ENCODE results near the gene EPHB2.

Gene EPHB2

DNA sequence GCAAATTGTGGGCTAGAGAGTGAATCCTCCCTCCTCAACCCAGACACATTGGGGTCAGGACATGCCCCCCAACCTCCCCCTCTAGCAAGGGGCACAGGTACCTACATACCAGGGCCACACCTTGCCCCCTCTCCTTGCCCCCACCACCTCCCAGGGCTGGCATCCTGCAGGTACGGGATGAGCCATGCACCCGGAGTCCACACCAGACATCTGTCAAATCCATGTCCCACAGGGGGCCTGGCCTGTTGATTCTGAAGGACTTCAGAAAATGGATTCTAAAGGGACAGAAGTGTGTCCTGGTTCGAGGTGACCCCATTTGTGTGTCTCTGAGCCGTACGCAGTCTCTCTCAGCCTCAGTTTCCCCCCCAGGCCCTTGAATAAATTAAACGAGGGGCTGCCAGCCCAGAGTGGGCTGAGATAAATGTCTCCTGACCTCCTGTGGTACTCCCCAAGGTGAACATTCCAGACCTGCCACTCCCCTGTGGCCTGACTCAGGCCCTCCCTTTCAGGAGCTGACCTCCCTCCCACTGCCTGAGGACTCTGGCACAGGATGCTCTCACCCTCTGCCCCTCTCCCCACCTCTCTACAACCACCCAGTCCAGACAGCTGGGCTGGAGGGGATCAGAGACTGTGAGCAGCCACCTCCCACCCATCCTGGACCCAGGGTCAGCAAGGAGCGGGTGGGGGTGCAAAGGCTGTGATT, 94.5 kb downstream of the EPHB2 start:
- DNase-seq: no peak

DNA sequence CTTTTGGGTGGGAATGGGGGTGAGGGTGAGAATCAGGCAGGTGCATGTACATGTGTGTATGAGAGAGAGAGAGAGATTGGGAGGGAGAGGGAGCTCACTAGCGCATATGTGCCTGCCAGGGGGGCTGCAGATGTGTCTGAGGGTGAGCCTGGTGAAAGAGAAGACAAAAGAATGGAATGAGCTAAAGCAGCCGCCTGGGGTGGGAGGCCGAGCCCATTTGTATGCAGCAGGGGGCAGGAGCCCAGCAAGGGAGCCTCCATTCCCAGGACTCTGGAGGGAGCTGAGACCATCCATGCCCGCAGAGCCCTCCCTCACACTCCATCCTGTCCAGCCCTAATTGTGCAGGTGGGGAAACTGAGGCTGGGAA, 95.0 kb downstream of the EPHB2 start:
- peak in 1 of 2 experiments; percentile 39 for DNase-seq

DNA sequence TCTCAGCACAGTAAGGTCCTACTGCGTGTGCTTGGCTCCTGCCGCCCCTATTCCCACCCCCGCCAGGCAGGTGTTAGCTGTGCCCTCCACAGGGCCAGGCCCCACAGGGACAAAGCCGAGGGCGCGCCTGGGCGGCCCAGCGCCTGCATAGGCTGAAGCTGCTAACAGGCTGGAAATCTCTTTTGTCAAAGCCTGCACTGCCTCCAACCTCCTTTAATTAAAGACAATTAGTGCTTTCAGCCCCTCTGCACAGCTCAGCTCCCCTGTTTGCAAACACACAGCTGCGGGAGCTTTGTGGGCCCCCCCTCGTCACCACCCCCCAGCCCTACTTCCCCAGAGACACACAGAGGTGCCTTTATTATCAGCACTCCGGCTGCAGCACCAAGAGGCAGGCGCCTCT, 95.9 kb downstream of the EPHB2 start:
- DNase-seq: peak; percentile 86 to 95

DNA sequence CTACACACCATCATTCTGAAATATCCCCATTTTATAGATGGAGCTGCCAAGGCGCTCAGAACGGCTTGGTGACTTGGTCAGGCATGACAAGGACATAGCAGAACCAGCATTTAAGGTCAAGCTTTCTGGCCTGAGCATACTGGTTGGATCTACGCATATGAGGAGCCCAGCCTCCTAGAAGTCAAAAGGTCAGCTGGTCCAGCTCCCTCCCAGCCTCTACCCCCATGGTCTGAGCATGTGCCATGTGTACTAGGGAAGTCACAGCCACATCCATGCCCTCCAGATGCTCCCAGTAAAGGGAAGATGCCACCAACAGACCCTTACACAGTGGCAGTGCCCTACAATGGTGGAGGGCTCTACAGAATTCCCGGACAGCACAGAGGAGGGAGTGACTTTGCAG, 96.7 kb downstream of the EPHB2 start:
- DNase-seq: no peak

DNA sequence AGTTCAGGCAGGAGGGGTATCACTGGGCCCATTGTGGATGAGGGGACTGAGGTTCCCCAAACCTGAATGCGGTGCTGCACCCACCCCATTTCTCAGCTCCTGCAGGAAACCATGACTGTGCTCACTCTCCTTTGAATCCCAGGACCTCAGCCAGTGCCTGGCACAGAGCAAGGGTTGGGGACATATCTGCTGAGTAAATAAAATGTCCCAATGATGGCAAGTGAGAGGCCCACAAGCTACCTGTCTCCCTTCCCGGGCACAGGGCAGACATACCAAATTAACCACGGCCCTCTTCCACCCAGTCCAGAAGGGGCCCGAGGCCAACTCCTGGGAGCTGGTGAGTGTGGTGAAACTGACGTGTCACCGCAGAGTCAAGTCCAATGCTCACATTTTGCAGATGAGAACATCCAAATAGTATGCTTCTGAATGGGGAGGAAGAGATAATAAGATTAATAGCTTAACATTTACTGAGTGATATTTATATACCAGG, 97.6 kb downstream of the EPHB2 start:
- no peak for DNase-seq

DNA sequence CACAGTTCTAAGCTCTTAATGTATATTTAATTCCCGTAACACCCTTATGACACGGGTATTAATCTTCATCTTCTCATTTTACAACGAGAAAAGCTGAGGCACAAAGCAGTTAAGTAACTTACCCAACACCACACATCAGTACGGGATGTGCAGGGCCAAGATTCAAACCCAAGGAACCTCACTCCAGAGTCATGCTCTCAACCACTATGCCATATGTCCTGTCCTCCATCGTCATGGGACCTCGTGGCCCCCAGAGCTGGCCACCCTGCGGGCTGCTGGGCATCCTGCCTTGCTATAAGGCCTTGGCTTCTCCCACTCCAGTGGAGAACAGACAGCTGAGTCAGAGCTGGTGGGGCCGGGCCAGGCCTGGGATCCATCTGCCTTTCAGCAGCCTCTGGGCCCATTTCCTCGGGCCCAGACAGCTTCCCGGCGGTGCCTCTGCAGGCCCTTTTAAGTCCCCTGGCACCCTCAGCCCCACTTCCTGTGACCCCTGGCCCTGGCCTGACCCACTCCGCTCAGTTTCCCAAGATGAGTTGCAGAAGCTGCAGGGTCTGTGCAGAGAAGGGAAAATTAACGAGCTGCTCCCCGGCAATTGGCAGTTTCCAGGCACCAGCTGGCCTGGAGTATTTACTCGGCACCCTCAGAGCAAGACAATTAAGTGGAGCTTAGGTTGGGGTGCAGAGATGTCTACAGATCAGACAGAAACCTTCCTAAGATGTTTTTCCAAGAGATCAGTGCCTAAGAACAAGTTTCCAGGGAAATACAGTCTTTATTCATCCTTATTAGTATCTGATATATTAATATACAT, 98.2 kb downstream of the EPHB2 start:
- DNase-seq: peak in 1 of 2 experiments; percentile 44

DNA sequence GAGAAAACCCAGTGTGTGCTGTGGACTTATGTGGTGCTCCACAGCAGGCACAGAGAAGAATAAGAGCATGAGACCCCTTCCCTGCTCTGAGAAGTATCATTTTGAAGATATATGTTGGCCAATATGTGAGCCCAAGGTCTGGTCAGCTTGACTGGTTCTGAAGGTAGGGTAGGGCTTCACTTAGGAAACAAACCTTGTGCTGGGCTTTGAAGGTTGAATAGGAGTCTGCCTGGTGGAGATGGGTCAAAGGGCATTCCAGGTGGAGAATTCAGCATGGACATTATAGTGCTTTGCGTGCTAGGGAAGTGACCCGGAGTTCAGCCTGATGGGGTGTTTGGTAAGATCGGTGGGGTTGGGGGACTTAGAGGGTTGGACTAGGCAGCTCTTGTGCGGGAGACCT, 99.1 kb downstream of the EPHB2 start:
- DNase-seq: no peak

DNA sequence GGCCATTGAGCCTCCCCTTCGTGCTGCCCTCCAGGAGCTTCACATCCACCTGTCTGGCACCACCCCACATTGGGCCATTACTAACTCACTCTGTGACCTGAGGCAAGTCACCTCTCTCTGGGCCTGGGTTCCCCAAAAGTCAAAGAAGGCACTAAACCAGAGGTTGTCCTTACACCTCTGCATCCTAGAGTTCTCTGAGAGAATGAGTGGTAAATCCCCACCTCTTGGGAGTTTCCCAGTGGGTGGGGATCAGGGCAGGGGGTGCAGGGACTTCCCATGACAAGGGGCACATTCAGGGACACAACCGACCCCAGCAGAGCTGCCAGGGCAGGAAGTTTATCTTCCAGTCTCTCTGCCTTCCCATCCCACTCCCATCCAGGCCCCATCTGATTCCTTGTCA, 99.7 kb downstream of the EPHB2 start:
- DNase-seq: no peak

DNA sequence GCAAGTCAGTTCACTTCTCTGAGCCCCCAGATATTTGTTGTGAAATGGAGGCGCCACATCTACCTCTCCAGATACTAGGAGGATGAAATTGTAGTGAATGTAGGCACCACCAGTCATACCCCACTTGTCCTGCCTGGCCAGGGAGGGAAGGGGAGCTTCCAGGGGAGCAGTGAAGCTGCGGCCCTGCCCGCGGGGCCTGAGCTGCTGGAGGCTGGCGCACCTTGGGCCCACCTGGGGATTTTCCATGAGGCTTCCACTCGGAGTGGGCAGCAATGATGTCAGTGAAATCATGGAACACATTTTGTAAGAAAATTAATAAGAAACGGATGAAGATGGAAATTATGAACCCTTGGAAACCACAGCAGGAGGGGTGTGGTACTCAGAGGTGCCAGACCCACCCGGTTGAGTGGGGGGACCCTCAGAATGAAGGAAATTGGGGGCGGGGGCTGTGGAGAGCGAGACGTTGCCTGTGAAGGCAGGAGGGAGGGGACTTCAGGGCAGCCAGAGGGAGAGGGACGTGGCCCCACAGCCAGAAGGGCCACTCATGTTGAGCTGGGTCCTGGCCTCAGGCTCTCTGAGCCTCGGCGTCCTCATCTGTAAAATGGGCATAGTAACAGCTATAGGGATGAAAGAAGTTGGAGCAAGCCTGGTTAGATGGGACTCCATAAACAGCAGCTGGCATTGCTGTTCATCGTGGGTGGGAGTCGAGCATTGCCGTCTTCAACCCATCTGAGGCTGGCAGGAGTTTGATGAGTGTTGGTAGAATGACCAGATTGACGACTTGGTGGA, 101.6 kb downstream of the EPHB2 start:
- no peak for DNase-seq

DNA sequence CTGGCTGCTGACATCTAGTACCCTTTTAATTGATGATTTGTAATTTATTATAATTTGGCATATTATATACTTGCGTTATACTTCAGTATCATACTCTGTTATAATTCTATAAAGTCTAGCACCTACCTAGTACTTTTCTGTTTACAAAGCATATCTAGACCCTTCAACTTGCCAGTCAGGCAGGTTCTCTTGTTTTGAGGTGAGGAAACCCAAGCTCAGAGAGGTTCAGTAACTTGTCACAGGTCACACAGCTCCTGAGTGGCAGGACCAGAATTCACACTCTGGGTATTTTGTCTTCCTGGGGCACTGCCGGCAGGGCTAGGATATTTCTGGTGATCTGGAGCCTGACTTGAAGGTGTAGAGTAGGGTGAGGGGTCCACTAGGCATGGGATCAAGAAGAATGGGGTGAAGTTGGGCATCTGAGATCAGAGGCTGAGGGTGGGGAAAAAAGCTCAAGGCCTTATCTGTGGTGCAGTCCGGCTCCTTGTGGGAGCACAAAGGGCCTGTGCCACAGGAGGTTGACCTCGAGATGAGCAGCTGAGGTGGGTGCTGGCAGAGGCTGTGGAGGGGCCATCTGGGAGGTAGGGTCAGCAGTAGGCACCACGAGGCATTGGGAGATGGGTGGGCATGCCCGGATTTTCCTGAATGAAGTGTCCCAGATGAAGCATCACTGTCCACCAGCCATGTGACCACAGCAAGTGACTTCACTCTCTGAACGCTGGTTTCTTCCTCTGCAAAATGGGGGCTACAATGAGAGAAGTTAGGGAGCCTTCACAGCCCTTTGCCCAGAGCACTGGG, 102.6 kb downstream of the EPHB2 start:
- no peak for DNase-seq

DNA sequence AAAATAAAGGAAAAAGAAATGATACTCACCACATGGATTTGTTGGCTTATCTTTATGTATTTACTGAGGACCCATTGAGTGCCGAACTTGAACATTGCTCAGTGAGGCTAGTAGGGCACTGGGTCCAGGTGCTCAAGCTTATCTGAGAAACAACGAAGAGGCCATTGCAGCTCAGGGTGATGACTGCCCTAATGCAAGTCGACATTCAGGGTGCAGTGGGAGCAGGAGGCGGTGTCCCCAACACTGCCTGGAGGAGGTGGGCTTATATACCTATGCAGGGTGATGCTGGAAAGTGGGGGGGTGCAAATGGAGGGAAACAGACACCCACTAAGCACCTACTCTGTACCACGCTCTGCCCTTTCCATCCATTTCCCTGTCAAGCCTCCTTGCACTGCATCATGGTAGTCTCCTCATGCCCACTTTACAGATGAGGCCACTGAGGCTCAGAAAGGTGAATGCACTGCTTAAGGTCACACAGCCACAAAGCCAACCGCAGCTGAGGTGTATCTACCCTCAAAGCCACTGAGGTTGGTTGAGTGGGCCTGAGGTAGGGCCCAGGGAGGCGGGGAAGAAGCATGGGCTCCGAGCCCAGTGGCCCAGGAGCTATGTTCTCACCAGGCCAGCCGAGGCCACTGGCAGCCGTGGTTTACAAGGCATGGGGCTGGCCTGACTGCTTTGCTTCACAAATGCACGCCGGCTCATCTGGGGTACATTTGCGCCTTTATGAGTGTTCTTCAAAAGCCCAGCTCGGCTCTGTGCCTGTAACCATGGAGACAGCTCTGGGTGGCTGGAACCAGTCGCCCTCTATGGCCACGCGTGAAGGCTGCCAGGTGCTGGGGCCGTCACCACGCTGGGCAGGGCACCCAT, 103.8 kb downstream of the EPHB2 start:
- DNase-seq: peak; percentile 41 to 67

DNA sequence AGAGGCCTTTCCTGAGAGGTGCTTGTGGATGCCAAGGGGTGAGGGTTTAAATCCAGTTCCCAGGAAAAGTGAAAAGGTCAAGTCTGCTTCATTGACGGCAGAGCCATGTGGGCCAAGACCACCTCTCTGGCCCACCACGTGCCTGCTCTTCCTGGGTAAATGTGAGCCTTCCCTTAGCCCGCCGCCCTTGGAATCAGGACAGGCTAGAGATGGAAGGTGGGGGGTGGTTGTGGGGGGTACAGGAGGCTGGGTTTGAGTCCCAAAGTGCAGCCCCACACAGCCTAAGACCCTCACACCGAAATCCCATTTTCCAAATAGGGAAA, 104.4 kb downstream of the EPHB2 start:
- DNase-seq: no peak

DNA sequence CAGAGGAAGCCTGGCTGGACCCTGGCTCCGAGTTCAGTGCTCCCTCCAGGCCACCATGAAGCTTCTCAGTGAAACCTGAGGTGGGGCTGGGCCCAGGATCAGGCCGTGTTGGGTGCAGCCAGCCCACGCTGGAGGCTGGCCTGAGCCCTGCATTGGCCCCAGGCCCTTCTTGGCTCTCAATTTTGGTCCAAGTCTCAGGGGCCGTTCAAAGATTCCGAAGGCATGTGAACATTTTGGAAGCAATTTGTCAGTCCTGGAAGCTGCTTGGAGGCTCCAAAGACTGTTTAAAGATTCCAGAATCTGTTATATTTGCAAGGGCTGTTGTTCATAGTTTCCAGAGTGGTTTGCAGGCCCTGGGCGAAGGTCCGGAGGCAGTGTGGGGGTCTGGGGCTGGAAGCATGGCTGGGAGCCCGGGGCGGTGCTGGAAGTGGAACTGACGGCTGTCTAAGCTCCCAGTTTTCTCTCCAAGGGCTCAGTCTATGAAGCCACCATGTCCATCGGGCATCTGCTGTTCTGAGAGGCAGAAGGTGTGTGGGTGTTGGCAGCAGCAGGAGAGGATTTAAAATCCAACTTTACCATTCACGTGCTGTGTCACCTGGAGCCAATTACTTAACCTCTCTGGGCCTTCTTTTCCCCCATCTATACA, 104.9 kb downstream of the EPHB2 start:
- DNase-seq: no peak

DNA sequence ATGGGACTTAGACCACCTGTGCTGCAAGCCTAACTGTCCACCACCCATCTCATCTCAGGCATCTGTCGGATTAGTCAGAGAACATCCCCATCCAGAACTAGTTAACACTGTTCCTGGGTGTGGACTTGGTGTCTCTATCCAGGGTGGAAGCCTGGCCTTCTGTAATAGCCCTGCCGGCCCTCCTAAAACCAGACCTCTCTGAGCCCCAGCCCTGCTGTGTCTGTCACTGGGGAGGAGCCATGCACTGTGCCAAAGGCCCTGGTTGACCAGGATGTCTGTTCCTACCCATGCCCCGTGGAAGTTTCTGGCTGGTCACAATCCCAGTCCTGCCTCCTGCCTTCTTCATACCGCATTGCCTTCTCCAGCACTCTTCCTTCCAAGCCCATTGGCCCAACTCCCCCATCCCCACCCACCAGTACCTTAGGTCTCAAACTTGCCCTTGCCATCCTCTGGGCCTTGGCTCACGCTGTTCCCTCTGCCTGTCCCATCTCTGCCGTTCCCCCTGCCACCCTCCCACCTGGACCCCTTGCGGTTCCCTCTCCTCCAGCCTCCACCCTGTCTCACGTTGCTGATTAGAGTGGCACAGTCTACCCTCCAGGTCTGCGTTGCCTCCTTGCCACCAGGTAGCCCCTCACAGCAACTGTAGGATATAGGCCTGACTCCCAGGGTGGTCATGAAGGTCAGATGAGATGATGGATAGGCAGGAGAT, 105.6 kb downstream of the EPHB2 start:
- no peak for DNase-seq

DNA sequence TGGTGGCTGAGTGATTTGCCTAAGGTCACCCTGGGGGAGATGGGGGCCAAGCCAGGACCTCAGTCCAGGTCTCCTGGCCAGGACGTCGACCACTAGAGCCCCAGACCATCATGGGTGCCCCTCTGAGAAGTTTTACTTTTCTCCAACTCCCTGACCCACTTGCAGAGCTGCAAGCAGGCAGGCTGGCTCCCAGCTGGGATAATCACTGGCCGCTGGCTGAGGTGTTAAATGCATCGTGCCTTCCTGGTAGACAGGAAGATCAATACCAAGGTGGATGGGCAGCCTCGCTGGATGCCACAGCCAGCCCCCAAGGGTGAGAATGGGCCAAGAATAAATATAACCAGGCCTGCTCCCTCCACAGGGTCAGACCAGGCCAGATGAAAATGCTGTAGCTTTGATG, 106.2 kb downstream of the EPHB2 start:
- DNase-seq: no peak

DNA sequence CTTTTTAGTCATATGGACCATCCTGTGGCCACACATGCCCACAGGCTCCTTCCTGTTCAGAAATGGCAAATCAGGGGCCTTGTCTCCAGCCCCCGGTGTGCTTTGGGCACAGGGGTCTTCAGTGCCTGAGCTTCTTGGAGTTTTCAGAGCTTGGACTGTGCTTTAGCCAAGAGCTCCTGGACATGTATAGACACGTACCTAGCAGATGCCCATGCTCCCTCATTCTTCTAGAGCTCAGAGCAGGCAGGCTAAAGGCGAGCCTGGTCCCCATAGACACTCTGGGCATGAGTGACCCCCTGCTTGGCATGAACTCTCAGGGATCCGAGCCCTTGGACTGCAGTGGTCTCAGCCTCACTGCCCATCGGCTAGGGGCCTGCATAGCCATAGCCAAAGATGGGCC, 106.8 kb downstream of the EPHB2 start:
- no peak for DNase-seq

DNA sequence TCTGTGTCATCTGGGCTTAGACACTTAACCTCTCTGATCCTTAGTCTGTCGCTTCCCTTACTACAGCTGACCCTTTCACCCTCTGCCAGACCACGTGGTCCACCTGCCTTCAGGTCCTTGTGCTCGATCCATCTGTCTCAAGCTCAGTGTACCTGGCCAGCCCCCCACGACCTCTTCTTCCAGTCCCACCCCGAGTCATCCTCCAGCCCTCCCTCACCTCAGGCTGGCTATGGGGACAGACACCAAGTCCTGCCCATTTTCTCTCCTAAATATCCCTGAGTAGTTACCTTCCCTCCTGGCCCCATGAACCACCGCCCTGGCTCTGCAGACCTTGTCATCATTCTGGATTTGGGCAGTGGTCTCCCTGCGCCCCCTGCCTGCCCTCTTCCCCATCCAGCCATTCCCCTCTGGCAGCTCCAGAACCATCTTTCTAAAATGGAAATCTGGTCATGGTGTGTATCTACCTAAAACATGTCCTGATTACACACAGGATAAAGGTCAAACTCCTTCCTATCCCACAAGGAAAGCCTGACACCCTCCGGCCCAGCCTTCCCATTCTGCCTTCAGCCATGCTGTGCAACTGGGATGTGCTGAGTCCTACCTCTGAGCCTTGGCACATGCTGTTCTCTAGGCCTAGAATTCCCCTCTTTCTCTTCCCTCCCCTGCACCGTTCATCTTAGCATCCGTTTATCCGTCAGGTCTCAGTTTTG, 107.6 kb downstream of the EPHB2 start:
- DNase-seq: no peak

DNA sequence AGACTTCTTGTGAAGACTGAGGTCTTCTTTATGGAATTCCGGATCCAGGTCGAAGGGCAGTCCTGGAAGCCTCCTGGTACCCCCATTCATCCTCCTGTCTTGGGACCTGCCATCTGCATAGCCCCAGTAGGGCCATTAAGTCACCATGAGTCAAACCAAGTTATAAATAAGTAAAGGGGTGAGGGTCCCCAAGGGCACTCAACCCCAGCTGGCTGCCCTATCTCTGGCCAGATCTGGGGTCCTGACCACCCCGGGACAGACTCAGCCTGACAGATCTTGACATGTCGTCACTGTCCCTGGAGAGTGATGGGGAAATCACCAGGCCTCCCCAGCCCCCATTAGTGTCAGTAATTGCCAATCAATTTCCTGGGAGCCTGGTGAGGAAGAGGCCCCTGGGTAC, 108.7 kb downstream of the EPHB2 start:
- no peak for DNase-seq

DNA sequence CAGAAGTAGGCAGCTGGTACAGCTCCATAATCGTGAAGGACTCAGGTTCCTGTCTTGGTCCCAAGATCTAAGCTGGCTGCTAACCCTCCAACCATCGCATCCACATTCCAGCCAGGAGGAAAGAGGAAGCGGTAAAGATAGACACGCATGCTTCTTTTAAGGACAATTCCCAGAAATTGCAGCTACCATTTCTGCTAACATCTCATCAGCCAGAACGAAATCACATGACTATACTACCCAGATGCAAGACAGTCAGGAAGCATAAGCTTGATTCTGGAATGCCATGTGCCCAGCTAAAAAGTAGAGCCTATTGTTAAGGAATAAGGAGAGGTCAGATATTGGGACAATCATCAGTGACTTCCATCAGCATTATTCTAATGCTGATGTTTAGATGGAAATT, 110.4 kb downstream of the EPHB2 start:
- DNase-seq: no peak

DNA sequence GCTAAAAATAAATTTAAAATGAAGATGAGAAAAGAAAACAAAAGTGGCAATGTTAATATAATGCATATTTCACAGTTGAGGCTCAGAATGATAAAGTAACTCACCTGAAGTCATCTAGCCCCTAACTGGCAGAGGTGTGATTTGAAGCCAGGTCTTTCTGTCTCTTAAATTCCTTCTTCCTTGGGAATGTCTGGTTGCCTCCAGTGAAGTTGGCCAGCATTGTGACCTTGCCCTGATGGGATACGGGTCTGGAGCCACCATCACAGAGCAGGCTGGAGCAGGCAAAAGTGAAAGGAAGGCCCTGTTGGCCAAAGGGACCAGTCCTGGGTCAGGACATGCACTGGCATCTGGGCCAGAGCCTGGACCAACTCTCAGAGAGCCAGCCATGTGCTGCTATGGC, 111.7 kb downstream of the EPHB2 start:
- no peak for DNase-seq
